Ascending aorta (tissue), 2 donors: ENCODE results near the gene VEGFA. TPM values are rescaled to one million over a fixed set of nuclear protein-coding genes. Genes with fewer than 3 reads are reported as not detected.
"Not testable (repeated sequence)": the region's sequence is repeated elsewhere in the genome, so short reads cannot be mapped to it uniquely, and the experiment has no call there.

Experiments used
- DNase-seq, 2 donors: peaks; one replicate each; pipeline ENCODE4 v3.0.0-alpha.2; 2019; ENCODE audit warnings: low spot score in 2 of 2
- H3K27ac ChIP-seq, 2 donors: fragments of 200-600 bp; sonication (generic); one replicate each; pipeline ENCODE4 v1.5.1; 2016 to 2017; ENCODE audit warnings: mild to moderate bottlenecking in 1 of 2
- H3K27me3 ChIP-seq: fragments of 200-600 bp; sonication (generic); one replicate; pipeline ENCODE4 v1.5.1; 2017
- H3K36me3 ChIP-seq, 2 donors: fragments of 200-600 bp; sonication (generic); one replicate each; pipeline ENCODE4 v1.5.1; 2016
- H3K4me1 ChIP-seq, 2 donors: fragments of 200-600 bp; sonication (generic); one replicate each; pipeline ENCODE4 v1.5.1; 2016 to 2017; ENCODE audit warnings: mild to moderate bottlenecking in 1 of 2
- H3K4me3 ChIP-seq, 2 donors: fragments of 200-600 bp; sonication (generic); one replicate each; pipeline ENCODE4 v1.5.1; 2016 to 2017; ENCODE audit warnings: mild to moderate bottlenecking in 1 of 2
- H3K9me3 ChIP-seq, 2 donors: fragments of 200-600 bp; sonication (generic); one replicate each; pipeline ENCODE4 v1.5.1; 2016
- CTCF ChIP-seq, 3 experiments: fragments of 200-600 bp in 2 of 3; fragments of 450-650 bp in 1 of 3; sonication (generic) in 2 of 3; IDR thresholded peaks; one replicate each; pipeline ENCODE4 v1.5.1; 2016 to 2019; ENCODE audit warnings: antibody characterized with exemption in 3 of 3, mild to moderate bottlenecking in 1 of 3, moderate library complexity in 1 of 3
- intact Hi-C: fragments of 100-400 bp; cut with DNase I; formaldehyde crosslinking; loops from one replicate; pipeline ENCODE4 v1.15.1; 2023
- total RNA-seq: library from RNA; depleted of rRNA; stranded (reverse); fragments of >200 nt; gene quantifications from one replicate; pipeline ENCODE4 v1.1.0, GENCODE V29; 2016

VEGFA gene
- total RNA-seq, 1 donor from 2014 or later = 110 TPM

- H3K9me3 ChIP-seq = no peaks in the 10 kb centered on the region
- no peak for TF ChIP-seq CTCF (IDR thresholded peaks at IDR 0.05)
- no peaks in the 10 kb centered on the region for H3K4me1 ChIP-seq
- H3K4me3 ChIP-seq = no peak overlapping the region
- DNase-seq = no peak
- no peak overlapping the region for H3K27ac ChIP-seq
- intact Hi-C loops = no loop called here
- H3K36me3 ChIP-seq = no peaks in the 10 kb centered on the region
- no peaks in the 10 kb centered on the region for H3K27me3 ChIP-seq
Measured at GRCh38 chr6:43812850-43813578, 43.0 kb downstream of the VEGFA start.

- Histone ChIP-seq H3K4me3 (no peak overlapping the region), H3K9me3 (no peaks in the 10 kb centered on the region), H3K27me3 (no peaks in the 10 kb centered on the region), H3K27ac (no peak overlapping the region), H3K36me3 (no peaks in the 10 kb centered on the region), H3K4me1 (no peaks in the 10 kb centered on the region)
- intact Hi-C loops = no loop called here
- no peak for DNase-seq
- TF ChIP-seq CTCF (IDR thresholded peaks at IDR 0.05) = no peak
Measured at GRCh38 chr6:43814111-43814510, 44.1 kb downstream of the VEGFA start.

- intact Hi-C loops = no loop called here
- no peak for DNase-seq
- Histone ChIP-seq H3K4me1 (no peaks in the 10 kb centered on the region), H3K9me3 (no peaks in the 10 kb centered on the region), H3K27me3 (no peaks in the 10 kb centered on the region), H3K4me3 (no peak overlapping the region), H3K27ac (no peak overlapping the region), H3K36me3 (no peaks in the 10 kb centered on the region)
- TF ChIP-seq CTCF (IDR thresholded peaks at IDR 0.05) = no peak
Measured at GRCh38 chr6:43814865-43815264, 44.9 kb downstream of the VEGFA start.

- Histone ChIP-seq H3K27me3 (no peaks in the 10 kb centered on the region), H3K36me3 (no peaks in the 10 kb centered on the region), H3K9me3 (no peaks in the 10 kb centered on the region), H3K4me1 (no peaks in the 10 kb centered on the region), H3K4me3 (no peak overlapping the region), H3K27ac (no peak overlapping the region)
- no peak for DNase-seq
- intact Hi-C loops = no loop called here
- no peak for TF ChIP-seq CTCF (IDR thresholded peaks at IDR 0.05)
Measured at GRCh38 chr6:43817192-43817591, 47.2 kb downstream of the VEGFA start.

- H3K4me3 ChIP-seq, H3K9me3 ChIP-seq, intact Hi-C loops, H3K4me1 ChIP-seq, DNase-seq, H3K36me3 ChIP-seq, H3K27ac ChIP-seq, H3K27me3 ChIP-seq: not testable (repeated sequence)
Measured at GRCh38 chr6:43818973-43819372, 49.0 kb downstream of the VEGFA start.

- Histone ChIP-seq H3K9me3 (no peaks in the 10 kb centered on the region), H3K4me3 (no peak overlapping the region), H3K36me3 (no peaks in the 10 kb centered on the region), H3K27me3 (no peaks in the 10 kb centered on the region), H3K4me1 (no peaks in the 10 kb centered on the region), H3K27ac (no peak overlapping the region)
- intact Hi-C loops = no loop called here
- DNase-seq = no peak
- TF ChIP-seq CTCF (IDR thresholded peaks at IDR 0.05) = no peak
Measured at GRCh38 chr6:43819958-43820357, 49.9 kb downstream of the VEGFA start.
